C1 segment of cervical spinal cord (tissue), 14 donors: ENCODE measurements around the gene DOLK.

ENCODE experiments used
- DNase-seq, 14 donors: peaks; one replicate each; lab custom pipeline; 2025; lab: John Stamatoyannopoulos, UW

Gene DOLK

GRCh38 chr9:128906741-128907140, 40.7 kb downstream of the DOLK start:
- no peak for DNase-seq

GRCh38 chr9:128905964-128906363, 41.4 kb downstream of the DOLK start:
- no peak for DNase-seq

- DNase-seq, result no peak
Measured at GRCh38 chr9:128903871-128904620, 43.4 kb downstream of the DOLK start.

- no peak for DNase-seq
Measured at GRCh38 chr9:128903079-128903461, 44.3 kb downstream of the DOLK start.

GRCh38 chr9:128902351-128903078, 44.9 kb downstream of the DOLK start:
- no peak for DNase-seq

- no peak for DNase-seq
Measured at GRCh38 chr9:128901822-128902221, 45.6 kb downstream of the DOLK start.

- no peak for DNase-seq
Measured at GRCh38 chr9:128901379-128901778, 46.0 kb downstream of the DOLK start.

- no peak for DNase-seq
Measured at GRCh38 chr9:128899566-128900322, 47.7 kb downstream of the DOLK start.

- DNase-seq, result peak in 5 of 14 donors; percentile 13 to 52 (median 43)
Measured at GRCh38 chr9:128898845-128899565, 48.4 kb downstream of the DOLK start.

GRCh38 chr9:128898382-128898781, 49.0 kb downstream of the DOLK start:
- no peak for DNase-seq

GRCh38 chr9:128895556-128895955, 51.8 kb downstream of the DOLK start:
- no peak for DNase-seq
